ENCODE results near the gene RHOB.
"Not testable (repeated sequence)": the region's sequence is repeated elsewhere in the genome, so short reads cannot be mapped to it uniquely, and the experiment has no call there.

RHOB gene

DNA sequence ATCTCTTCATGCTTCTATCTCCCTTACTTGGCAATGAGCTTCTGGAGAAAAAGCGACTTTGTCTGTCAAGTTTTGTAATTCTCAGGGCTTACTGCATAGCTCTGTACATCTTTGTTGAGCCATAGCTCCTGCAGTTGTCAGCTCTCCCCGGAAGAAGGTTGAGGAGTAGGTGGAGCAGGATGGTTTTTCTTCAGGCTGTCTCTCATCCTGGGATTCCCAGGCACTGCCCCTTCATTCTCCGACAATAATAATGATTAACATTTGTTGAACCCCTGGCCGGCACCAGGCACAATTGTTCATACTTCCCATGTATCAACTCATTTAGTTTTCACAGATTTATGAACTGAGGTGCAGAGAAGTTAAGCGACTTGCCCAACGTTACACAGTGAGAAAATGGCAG is 23.5 kb upstream of the RHOB start:
- FAIRE-seq, result no peak

- FAIRE-seq, result no peak
Measured at GRCh38 chr2:20423847-20424246, 23.0 kb upstream of the RHOB start.

GRCh38 chr2:20424300-20425290 is 22.3 kb upstream of the RHOB start:
- no peak for FAIRE-seq

DNA sequence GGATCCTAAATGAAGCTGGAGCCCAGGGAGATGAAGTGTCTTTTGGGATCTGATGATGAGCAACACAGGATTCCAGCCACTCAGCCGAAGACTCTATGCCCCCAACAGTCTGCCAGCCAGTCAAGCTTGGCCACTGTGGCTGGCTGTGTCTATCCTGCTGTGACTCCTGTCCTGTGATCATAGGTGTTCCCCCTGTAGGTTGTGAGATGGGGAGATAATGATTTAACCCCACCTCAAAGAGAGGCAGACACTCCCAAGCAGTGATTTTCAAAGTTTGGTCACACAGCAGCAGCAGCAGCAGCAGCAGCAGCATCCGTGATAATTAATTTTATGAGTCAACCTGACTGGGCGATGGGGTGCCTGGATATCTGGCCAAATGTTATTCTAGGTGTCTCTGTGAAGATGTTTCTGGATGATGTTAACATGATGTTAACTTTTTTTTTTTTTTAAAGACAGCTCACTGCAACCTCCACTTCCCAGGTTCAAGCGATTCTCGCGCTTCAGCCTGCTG is 21.4 kb upstream of the RHOB start:
- no peak for FAIRE-seq

DNA sequence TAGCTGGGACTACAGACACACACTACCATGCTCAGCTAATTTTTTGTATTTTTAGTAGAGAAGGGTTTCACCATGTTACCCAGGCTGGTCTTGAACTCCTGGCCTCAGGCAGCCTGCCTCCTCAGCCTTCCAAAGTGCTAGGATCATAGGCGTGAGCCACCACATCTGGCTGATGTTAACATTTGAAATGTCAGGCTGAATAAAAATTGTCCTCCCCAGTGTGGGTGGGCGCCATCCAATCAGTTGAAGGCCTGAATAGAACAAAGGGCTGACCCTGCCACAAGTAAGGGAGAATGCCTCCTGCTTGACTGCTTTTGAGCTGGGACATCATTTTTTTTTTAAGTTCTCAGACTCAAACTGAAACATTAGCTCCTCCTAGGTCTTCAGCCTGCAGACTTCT is 21.0 kb upstream of the RHOB start:
- no peak for FAIRE-seq

DNA sequence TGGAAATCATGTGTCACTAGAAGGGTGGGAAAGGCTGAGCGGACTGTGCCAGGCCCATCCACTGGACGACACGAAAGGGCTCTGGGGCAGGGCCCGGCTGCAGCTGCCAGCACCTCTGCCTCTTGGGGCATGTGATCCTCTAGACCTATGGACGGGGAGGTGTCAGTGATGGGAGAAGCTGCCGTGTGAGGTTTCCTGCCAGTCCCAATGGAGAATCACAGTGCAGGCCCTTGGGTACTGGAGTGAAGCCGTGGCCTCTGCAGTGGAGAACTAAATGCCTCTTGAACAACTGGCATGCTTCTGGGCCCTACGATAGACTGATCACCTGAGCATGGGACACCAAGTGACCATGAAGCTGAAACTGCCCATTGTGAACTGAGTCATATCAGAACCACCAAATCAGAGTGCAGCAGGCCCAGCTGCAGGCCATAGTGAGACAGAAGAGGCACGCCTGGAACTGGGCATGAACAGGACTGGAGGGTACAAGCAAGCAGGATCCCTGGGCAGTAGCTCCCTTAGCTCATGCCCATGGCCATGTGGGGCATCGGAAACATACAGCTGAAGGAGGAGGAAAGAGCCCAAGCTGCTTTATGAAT is 18.8 kb upstream of the RHOB start:
- FAIRE-seq, result no peak

GRCh38 chr2:20428717-20429490 is 18.0 kb upstream of the RHOB start:
- no peak for FAIRE-seq

DNA sequence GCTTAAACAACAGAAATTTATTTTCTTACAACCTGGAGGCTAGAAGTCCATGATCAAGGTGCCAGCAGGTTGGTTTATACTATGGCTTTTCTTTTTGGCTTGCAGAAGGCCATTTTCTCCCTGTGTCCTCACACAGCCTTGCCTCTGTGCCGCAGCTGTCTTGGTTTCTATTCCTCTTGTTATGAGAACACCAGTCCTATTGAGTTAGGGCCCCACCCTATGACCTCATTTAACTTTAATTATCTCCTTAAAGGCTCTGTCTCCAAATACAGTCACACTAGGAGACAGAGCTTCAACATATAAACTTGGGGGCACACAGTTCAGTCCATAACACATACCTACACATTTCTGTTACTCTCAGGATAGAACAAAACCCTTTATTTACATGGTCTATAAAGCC is 17.3 kb upstream of the RHOB start:
- FAIRE-seq, result no peak

DNA sequence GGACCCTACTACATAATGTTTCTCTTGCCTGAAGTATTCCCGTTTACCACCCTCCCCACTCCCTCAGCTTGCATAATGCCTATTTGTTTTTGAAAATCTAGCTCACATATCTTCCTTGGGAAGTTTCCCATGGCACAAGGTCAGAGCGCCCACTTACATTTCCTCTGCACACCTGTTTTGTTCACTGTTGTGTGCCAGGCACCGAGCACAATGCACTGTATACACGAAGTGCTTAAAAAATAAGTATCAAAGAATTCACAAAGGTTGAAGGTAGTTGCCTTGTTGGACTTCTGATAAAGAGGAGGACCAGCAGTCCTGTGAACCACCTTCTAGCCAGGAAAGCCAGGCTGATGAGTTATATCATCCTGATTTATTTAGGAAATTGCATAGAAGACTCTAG is 16.8 kb upstream of the RHOB start:
- FAIRE-seq, result no peak

DNA sequence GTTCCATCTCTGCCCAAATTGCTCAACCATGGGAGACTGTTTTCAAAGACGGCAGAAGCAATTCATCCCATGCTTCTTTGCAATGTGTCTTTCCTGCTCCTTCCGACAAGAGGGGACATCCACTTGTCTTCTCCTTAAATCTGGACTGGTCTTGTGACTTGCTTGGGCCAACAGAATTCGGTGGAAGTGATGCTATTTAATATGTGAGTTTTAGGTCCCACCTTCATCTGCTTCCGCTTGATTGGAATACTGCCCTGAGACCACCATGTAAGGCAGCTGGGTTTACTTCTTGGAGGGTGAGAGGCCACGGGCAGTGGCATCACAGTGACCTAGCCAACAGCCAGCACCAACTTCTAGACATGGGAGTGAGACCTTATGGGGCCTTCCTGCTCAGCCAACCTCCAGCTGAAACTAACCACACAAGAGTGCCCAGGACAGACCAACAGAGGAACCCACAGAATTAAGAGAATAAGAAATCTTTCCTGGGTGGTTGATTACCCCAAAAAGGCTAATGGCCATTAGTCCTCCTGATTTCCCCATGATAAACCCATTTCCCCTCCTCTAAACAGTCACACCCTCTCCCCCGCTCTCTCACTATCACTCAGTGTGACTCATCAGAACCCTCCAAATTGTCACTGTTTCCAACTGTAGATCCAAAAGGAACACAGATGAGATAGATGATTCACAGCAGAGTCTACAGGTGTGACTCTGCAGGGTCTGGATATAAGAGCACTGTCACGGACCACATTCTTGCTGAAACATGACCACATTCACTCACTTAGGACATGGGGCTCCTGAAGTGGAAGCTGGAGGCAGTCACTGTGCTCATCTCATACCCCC is 16.2 kb upstream of the RHOB start:
- FAIRE-seq, result no peak

DNA sequence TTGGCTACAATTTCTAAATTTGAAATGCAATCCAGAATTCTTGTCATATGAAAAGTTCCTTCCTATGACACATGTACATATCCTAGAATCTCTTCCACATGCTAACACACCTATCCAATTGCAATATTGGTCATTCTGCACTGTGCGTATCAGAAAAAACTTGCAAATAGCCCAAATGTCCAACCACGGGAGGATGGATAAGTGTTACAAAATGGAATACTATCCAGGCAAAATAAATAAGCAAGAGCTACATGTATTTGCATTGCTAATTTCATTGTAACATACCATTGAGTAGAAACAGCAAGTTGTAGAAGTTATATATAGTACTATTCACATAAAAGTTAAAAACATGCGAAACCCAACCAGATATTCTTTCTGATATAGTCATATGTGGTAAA is 15.6 kb upstream of the RHOB start:
- FAIRE-seq, result no peak

DNA sequence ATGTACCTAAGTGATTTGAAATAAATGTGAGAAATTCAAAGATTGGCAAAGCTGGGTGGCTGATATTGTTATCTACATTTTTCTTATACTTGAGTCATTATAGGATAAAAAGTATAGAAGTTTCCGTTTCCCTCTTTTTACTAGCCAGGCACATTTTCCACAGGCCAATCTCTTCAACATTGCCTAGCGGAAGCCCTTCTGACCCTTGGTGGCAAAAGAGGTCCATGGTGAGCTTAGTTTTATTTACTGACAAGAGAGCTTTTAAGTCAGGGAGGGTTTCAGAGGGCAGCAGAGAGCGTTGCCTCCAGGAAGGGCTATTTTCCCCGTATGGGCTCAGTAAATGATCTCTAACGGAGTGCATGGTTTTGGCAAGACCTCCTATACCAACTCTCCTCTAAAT is 15.1 kb upstream of the RHOB start:
- FAIRE-seq, result no peak

DNA sequence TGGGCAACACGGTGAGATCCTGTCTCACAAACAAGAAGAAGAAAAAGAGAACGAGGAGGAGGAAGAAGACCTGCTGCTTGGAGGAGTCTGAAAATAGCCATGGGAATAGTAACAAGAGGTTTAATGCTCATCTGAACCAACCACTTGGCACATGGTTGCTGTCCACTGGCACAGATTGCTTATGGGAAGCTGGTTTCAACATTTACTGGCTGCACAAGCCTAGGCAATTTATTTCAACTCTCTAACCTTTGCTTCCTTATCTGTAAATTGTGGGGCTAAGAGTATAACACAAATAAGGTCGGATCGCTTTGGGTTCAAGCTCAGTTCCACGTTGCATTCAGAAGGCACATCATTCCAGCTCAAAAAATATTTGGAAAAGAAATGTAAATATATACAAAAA is 14.2 kb upstream of the RHOB start:
- FAIRE-seq, result no peak

DNA sequence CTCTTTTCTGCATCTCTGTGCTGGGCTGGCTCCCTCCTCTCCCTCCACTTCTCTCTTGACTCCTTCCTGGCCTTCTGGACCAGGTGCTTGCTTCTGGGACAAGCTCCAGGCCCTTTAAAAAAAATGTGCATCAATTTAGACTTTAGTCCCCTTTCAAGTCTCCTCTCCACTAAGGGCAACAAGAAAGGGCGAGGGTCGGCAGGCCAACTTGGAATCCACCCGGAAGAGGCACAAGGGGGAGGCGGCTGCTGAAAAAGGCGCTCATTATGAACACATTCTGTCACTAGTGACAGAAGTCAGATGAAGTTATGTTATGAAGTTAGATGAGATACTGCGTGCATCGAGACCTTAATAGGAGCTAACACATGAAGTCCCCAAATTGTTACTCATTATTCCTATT is 13.6 kb upstream of the RHOB start:
- FAIRE-seq, result no peak

GRCh38 chr2:20433946-20434553 is 12.8 kb upstream of the RHOB start:
- FAIRE-seq, result no peak

DNA sequence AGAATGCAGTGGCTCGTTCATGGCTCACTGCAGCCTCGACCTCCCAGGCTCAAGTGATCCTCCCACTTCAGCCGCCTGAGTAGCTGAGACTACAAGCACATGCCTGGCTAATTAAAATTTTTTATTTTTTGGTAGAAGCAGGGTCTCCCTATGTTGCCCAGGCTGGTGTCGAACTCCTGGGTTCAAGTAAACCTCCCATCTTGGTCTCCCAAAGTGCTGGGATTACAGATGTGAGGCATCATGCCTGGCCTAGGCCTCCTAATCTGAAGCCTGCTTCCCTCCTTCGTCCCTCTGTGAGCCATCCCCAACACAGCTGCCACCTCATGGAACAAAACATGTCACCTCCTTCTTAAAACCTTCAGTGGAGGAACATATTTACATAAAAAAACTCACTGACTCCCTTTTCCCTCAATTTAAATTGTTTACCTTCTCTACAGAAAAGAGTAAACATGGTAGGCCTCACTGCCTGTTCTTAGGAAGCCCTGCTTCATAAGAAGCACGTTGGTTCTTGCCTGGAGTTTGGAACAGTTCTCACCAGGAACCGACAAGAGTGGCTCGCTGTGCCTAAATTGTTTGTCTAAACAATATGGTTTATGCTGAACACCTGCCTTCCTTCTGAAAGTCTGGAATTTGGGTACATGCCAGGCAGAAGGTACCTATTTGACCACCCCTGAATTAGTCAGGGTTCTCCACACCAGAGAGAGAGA is 12.1 kb upstream of the RHOB start:
- no peak for FAIRE-seq

DNA sequence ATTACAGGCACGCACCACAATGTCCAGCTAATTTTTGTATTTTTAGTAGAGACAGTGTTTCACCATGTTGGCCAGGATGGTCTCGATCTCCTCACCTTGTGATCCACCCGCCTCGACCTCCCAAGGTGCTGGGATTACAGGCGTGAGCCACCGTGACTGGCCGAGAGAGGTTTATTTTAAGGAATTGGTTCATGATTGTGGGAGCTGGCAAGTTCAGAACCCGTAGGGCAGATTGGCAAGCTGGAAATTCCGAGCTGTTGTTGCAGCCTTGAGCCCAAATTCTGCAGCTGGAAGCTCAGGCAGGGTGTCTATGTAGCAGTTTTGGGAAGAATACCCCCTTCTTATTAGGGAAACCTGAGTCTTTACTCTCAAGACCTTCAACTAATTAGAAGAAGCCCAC is 11.4 kb upstream of the RHOB start:
- not testable (repeated sequence) for FAIRE-seq

- no peak for FAIRE-seq
Measured at GRCh38 chr2:20436716-20437470, 10.0 kb upstream of the RHOB start.

- no peak for FAIRE-seq
Measured at GRCh38 chr2:20438334-20439192, 8.3 kb upstream of the RHOB start.

DNA sequence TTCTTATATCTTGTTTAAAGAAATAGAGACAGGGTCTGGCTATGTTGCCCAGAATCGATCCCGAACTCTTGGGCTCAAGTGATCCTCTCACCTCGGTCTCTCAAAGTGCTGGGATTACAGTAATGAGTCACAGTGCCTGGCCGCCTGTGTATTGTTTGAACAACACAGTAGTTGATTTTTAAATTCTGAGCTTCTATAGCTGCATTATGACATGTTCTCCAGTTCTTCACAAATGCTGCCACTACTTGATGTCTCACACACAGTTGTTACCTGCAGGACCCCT is 7.7 kb upstream of the RHOB start:
- no peak for FAIRE-seq
